Measurements from ENCODE around the gene OGFR.

The OGFR gene

GRCh38 chr20:62785393-62785792, 19.2 kb upstream of the OGFR start:
- DNase-seq = no peak

- no peak for DNase-seq
Observed at GRCh38 chr20:62786157-62786556, 18.5 kb upstream of the OGFR start.

- no peak for DNase-seq
Observed at GRCh38 chr20:62787321-62787720, 17.3 kb upstream of the OGFR start.

- DNase-seq = no peak
Observed at GRCh38 chr20:62787866-62788265, 16.8 kb upstream of the OGFR start.

- no peak for DNase-seq
Observed at GRCh38 chr20:62788607-62789006, 16.0 kb upstream of the OGFR start.

GRCh38 chr20:62790075-62790474, 14.6 kb upstream of the OGFR start:
- no peak for DNase-seq

- peak; percentile 79 for DNase-seq
Observed at GRCh38 chr20:62791301-62792181, 13.1 kb upstream of the OGFR start.

GRCh38 chr20:62792182-62792939, 12.3 kb upstream of the OGFR start:
- no peak for DNase-seq

GRCh38 chr20:62792940-62793756, 11.5 kb upstream of the OGFR start:
- DNase-seq = no peak

- DNase-seq = no peak
Observed at GRCh38 chr20:62793757-62794006, 11.0 kb upstream of the OGFR start.

- DNase-seq = peak; percentile 92
Observed at GRCh38 chr20:62794007-62794724, 10.5 kb upstream of the OGFR start.

GRCh38 chr20:62795023-62795761, 9.4 kb upstream of the OGFR start:
- peak; percentile 74 for DNase-seq

- DNase-seq = no peak
Observed at GRCh38 chr20:62796699-62797491, 7.7 kb upstream of the OGFR start.

- DNase-seq = no peak
Observed at GRCh38 chr20:62797671-62798532, 6.7 kb upstream of the OGFR start.

GRCh38 chr20:62799036-62799435, 5.6 kb upstream of the OGFR start:
- no peak for DNase-seq

GRCh38 chr20:62799459-62799858, 5.2 kb upstream of the OGFR start:
- DNase-seq = no peak

- no peak for DNase-seq
Observed at GRCh38 chr20:62799873-62800272, 4.8 kb upstream of the OGFR start.

GRCh38 chr20:62800314-62801259, 4.0 kb upstream of the OGFR start:
- DNase-seq = no peak

All from stimulated activated CD4-positive, alpha-beta T cell treated with anti-CD3 and anti-CD28 coated beads, Interleukin-1b, Interleukin-23, amount 100 ng/mL, for 48 hours (primary cell).